CD1c-positive myeloid dendritic cell (primary cell): ENCODE data around the gene STUB1.

Source experiments
- DNase-seq: peaks from one replicate; pipeline ENCODE4 v3.0.0-alpha.2; 2016; ENCODE audit errors: extremely low spot score

Gene STUB1

DNA sequence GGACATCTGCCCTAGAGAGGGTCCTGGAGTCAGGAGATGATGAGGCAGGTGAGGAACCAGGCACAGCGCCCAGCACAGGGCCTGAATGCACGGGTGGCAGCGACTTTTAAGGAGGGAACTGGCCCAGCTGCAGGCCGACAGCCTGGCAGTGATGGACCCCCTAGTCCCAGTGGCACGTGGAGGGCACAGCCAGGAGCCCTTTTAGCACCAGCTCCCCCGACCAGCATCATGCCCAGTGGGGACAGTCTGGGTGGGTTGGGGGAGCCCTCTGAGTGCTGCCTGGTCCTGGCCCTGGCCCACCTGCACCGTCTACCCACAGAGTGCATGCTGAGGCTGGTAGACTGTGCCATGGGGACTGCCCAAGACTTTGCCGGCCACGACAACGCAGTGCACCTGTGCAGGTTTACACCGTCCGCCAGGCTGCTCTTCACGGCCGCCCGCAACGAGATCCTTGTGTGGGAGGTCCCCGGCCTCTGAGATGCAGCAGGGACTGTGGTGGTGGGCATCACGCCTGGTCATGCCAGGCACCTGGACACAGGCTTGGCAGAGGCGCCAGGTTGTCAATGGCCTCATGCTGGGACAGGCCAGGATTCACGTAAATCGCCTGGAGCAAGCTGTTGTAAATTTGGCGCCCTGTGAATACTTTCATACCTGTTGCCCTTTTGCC lies 13.0 kb upstream of the STUB1 start:
- DNase-seq, result no peak

DNA sequence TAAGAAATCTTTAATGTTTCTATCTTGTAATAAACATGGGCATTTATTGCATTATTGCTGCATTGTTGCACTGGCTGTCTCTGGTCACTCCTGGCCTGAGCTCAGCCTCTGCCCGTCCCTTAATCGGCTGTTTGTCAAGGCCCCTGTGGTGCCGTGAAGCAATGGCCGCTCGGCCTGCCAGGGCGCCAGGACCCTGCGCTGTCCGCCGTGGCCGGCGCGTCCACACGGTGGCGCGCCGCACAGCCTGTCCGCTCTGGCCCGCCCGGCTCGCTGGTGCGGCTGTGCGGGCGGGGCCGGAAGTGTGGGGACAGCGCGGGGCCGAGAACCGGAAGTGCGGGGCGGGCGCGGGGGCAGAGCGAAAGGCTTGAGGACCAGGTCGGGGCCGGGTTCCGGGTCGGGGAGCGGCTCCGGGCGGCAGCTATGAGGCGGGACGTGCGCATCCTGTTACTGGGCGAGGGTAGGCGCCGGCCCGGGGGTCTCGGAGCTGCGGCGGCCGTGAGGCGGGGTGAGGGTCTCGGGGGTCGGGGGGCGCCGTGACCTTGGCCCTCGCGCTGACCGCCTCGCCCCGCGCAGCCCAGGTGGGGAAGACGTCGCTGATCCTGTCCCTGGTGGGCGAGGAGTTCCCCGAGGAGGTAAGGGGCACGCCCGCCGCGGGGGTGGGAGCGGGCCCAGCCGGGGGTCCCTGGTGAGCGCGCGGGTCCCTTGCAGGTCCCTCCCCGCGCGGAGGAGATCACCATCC lies 12.3 kb upstream of the STUB1 start, which contains the start of gene RHOT2:
RHOT2 (plus strand) TSS at position 353 of the 739 bp plus-strand sequence; CDS start at position 421, 68 bp downstream.
- DNase-seq, result peak; percentile 97

DNA sequence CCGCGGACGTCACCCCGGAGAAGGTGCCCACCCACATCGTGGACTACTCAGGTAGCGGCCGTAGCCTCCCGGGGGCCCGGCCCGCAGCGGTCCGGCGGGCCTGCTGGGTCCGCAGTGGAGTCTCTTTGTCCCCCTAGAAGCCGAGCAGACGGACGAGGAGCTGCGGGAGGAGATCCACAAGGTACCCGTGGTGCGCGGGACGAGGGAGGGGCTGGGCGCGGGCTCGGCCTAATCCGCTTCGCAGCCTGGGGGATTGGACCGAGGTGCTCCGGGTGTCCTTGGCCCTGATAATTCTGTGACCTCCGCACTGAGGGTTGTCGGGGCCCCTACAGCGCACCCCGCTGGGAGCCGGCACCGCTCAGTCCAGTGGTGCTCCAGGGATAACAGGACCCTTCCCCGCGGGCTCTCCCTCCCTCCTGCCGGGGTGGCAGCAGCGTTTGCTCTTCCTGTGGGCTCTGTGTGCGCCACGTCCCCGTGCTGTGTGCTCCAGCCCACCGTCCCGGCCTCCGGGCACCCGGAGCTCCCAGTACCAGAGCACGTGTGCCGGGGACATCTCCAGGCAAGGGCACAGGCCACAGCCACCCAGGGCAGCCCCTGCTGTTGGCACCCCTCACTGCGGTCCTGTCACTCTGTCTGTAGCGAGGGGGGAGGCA lies 11.6 kb upstream of the STUB1 start:
- DNase-seq, result no peak

DNA sequence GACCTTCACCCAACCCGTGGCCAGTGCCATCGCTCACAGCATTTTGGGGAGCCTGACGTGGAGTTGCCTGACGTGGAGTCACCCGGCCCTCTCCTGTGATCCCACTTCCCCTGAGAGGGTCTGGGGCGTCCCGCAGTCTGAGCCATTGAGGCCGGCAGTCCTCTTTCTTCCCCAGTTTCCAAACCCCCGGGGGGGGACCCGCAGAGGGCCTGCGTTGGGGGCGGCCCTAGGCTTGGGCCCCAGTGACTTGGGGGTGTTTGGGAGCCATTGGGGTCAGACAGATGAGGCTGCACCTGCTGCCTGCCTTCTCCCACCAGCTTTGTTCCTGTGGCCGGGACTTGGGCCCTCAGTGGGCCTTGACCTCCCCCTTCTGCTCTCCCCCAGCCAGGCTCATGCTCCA lies 10.5 kb upstream of the STUB1 start:
- DNase-seq, result no peak

DNA sequence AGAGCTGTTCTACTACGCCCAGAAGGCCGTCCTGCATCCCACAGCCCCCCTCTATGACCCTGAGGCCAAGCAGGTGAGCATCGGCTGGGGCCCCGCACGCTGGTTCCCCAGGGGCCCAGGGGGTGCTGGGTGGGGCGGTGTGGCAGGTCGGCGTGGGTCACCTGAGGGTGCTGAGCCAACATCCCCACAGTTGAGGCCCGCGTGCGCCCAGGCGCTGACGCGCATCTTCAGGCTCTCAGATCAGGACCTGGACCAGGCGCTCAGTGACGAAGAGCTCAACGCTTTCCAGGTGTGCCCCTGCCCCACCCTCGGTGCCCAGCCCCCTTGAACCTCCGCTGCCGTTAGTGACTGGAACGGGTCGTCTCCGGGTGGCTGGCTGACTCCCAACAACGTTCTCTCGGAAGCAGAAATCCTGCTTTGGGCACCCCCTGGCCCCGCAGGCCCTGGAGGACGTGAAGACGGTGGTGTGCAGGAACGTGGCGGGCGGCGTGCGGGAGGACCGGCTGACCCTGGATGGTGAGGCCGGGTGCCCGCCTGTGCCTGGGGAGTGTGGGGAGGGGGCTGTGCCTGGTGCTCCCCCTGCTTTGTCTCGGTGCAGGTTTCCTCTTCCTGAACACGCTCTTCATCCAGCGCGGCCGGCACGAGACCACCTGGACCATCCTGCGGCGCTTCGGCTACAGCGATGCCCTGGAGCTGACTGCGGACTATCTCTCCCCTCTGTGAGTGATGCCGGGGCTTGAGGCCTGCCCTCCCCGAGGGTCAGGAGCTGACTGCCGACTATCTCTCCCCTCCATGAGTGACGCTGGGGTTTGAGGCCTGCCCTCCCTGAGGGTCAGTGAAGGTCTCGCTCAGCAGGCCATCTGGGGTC lies 9.5 kb upstream of the STUB1 start:
- no peak for DNase-seq

DNA sequence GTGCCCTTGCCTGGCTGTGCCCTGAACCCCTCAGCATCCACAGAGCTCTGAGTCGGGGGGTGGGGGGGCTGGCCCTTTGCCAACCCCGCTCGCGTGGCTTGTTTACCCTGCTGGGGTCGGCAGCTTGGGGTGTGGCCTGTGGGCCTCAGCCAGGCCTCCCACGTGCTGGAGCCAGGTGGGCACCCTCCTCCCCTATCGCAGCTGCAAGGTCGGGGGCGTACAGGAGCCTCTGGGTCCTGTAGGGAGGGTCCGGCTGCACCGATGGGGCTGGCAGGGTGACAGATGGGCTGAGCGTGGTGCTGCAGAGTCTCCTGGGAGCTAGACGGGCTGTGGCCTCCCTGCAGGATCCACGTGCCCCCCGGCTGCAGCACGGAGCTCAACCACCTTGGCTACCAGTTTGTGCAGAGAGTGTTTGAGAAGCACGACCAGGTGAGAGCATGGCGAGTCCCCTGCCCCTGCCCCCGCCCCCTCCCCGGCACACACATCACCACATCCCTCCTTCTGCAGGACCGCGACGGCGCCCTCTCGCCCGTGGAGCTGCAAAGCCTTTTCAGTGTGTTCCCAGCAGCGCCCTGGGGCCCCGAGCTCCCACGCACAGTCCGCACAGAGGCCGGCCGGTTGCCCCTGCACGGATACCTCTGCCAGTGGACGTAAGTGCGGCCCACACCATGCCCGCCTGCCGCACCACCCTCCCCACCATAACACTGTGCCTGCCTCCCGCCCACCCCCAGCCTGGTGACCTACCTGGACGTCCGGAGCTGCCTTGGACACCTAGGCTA lies 8.7 kb upstream of the STUB1 start:
- no peak for DNase-seq

DNA sequence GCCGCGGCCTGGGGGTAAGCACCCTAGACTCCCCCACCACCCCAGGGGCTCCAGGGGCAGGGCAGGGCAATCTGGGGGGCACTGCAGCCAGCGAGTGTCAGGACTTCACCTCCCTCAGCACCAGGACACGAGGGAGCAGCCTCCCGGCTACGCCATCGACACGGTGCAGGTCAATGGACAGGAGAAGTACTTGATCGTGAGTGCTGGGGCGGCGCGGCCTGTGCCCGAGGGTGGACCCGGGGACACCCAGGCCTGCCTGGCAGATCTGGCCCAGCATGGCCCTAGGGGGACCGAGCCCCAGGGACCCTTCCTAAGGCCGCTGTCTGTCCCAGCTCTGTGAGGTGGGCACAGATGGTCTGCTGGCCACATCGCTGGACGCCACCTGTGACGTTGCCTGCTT lies 7.8 kb upstream of the STUB1 start:
- DNase-seq, result no peak

DNA sequence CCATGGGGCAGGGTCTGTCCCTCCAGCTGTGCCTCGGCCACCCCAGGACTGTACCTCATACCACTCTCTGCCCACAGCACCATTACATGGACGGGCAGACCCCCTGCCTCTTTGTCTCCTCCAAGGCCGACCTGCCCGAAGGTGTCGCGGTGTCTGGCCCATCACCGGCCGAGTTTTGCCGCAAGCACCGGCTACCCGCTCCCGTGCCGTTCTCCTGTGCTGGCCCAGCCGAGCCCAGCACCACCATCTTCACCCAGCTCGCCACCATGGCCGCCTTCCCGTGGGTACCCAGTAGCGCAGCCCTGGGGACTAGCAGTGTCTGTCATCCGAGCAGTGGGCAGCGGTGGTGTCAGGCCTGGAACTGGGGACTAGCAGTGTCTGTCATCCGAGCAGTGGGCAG lies 7.4 kb upstream of the STUB1 start:
- DNase-seq, result no peak

DNA sequence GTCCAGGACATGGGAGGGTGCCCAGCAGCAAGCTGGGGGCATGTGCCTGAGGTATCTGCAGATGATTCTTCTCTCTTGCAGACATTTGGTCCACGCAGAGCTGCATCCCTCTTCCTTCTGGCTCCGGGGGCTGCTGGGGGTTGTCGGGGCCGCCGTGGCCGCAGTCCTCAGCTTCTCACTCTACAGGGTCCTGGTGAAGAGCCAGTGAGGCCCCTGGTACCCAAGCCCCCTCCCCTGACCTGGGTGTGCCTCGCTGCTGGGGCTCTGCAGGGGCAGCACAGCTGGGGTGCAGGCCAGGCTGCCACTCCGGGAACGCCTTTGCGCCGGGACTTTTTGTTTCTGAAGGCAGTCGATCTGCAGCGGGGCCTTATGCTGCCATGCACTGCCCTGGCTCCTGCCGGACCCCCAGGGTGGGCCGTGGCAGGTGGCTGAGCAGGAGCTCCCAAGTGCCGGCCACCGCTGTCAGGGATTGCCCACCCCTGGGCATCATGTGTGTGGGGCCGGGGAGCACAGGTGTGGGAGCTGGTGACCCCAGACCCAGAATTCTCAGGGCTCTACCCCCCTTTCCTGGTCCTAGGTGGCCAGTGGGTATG lies 6.7 kb upstream of the STUB1 start:
- DNase-seq, result no peak

DNA sequence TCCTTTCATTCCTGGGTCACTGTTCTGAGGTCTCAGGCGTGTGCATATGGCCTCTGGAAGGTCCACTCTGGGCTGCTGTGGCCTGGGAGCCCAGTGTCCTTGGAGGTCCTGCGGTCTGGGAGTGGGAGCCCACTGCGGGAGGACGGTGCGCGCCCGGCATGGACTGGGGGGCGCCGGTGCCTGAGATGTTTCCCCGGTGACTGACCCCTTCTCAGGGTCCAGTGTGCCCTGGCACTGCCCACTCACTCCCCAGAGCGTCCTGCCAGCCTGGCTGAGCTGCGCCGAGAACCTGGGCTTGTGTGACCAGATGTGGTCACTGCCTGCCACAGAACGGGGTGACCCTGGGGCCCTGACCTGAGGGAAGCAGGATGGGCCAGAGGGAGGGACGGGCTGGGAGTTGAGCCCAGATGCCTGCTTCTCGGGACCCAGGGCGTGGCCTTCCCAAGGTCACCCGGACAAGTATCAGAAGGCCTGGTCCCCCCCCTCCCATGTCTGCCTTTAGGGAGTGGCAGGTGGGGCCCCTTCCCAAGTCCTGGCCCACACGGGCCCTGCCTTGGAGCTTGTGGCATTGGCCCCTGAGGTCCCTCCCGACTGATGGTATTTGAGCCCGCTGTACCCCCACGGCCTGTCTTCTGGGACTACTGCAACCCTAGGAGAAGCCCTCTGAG lies 5.9 kb upstream of the STUB1 start:
- DNase-seq, result no peak

DNA sequence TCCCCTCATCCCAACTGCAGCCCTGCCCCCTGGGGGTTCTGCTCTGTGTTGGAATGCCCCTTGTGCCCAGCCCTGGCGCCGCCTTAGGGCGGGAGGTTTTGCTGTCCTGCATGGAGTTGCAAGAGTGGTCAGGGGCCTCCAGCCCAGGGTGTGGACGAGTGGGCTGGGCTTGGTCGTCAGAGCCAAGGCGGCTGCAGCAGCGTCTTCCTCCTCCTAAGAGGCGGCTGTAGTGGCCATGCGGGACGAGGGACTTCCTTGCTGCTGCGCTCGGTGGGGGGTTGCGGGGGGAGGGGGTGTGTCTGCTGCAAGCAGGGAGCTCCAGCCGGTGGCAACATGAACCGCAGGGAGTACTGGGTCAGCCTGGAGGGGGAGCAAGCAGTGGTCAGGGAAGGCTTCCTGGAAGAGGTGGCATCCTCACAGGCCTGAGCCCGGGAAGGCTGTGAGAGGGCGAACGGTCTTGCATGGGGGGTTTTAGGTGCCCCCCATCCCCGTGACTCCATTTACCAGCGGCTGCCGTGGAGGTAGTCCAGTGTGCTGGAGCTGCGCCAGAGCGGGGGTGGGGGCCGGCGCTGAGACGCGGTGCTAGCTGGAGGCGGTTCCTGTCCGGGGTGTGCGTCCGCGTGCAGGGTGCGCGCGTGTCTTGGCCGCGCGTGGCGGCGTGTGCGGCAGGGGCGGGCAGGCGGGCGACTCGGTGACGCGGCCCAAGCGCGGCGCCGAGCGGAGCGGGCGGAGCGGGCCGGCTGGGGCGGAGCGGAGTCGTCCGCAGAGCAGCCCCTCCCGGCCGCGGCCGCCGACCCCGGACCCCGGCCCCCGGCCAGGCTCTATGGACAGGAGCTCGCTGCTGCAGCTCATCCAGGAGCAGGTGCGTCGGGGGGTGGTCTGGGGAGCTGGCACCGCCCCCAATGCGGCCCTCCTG lies 5.0 kb upstream of the STUB1 start, which contains the start of gene RHBDL1:
RHBDL1 (plus strand) TSS at position 704 of the 916 bp plus-strand sequence; CDS start at position 824, 120 bp downstream.
- peak; percentile 48 for DNase-seq

DNA sequence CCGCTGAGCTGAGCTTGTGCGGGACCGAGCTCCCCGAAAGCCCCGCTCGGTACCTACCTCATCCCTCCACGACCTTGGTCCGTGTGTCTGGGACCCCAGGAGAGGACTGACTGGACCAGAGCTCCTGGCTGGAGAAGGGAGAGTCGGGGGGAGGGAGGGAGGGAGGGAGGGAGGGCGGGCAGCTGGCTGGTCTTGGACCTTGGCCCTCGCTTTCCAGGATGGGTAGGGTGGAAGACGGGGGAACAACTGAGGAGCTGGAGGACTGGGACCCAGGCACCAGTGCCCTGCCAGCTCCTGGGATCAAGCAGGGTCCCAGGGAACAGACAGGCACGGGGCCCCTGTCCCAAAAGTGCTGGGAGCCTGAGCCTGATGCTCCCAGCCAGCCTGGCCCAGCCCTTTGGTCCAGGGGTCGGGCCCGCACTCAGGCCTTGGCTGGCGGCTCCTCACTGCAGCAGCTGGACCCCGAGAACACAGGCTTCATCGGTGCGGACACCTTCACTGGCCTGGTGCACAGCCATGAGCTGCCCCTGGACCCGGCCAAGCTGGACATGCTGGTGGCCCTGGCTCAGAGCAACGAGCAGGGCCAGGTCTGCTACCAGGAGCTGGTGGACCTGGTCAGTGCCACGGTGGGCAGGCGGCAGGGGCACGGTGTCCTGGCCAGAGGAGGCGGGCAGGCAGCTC lies 4.2 kb upstream of the STUB1 start:
- DNase-seq, result no peak

DNA sequence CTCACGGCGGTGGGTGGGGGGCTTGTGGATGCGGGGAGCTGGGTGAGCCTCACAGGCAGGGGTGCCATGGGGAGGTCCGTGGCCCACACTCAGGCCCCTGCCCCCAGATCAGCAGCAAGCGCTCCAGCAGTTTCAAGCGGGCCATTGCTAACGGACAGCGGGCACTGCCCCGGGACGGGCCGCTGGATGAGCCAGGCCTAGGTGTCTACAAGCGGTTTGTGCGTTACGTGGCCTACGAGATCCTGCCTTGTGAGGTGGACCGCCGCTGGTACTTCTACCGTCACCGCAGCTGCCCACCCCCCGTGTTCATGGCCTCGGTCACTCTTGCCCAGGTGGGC lies 3.7 kb upstream of the STUB1 start:
- no peak for DNase-seq

DNA sequence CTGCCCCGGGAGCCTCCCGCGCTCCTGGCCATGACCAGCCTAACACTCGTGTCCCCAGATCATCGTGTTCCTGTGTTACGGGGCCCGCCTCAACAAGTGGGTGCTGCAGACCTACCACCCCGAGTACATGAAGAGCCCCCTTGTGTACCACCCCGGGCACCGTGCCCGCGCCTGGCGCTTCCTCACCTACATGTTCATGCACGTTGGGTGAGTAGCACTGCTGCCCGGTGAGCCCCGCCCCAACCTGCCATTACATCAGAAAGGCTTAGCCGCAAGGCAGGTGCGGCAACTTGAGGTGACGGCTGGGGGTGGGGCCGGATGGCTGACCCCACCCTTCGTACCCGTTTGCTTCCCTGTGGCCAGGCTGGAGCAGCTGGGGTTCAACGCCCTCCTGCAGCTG lies 3.3 kb upstream of the STUB1 start:
- no peak for DNase-seq

DNA sequence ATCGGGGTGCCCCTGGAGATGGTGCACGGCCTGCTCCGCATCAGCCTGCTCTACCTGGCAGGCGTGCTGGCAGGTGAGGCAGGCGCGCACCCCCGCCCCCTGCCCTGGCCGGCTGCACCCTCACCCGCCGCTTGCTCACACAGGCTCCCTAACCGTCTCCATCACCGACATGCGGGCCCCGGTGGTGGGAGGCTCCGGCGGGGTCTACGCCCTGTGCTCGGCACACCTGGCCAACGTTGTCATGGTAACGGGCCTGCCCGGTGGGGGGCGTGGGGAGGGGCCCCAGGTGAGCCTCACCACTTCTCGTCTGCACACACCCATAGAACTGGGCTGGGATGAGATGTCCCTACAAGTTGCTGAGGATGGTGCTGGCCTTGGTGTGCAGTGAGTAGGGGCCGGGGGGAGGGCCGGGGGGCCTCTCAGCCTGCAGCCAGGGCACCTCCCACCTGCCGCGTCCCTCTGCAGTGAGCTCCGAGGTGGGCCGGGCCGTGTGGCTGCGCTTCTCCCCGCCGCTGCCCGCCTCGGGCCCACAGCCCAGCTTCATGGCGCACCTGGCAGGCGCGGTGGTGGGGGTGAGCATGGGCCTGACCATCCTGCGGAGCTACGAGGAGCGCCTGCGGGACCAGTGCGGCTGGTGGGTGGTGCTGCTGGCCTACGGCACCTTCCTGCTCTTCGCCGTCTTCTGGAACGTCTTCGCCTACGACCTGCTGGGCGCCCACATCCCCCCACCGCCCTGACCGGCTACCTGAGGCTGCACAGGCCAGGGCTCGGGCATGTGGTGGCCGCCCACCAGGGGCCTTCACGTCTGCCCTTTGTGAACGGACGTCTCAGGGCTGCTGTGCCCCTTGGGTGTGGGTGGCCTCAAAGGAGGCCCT lies 2.7 kb upstream of the STUB1 start:
- no peak for DNase-seq

DNA sequence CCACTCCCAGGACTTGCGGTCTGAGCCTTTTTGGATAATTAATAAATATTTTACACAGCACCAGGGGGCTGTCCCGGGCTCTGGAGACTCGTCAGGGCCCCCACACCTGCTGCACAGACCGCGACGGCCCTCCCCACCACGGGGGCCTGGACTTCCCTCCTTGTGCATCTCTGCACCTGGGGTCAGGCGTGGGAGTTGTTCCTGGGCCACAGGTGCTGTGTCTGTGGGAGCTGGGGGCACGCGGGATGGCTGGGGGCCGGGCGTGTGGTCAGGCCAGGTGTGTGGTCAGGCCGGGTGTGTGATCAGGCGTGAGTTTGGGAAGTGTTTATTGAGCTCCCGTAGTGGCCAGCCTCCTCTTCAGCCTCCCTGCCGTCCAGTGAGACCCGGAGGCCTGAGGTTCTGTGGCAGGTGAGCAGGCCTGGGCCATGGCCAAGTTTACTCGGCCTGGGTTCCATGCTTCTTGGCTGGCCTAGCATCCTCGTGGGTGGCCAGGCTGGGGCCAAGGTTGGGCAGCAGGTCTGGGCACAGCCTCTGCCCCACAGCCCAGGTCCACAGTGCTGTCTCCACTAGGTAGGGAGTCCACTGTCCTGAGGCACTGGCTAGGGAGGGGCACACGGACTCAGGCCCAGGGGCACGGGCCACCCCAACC lies 1.9 kb upstream of the STUB1 start:
- DNase-seq, result no peak
